OCI-LY1 (cell line): ENCODE data around the gene TPO.

Source experiments
- H2AFZ ChIP-seq: fragments of 200-600 bp; sonication (generic), shearing (Covaris generic); 2 replicates; pipeline ENCODE4 v1.6.0; 2014; ENCODE audit warnings: antibody characterized with exemption, mild to moderate bottlenecking, low read length
- H3F3A ChIP-seq: fragments of 200-600 bp; sonication (generic), shearing (Covaris generic); 2 replicates; pipeline ENCODE4 v1.6.0; 2014; ENCODE audit warnings: mild to moderate bottlenecking, antibody characterized with exemption, low read length, moderate library complexity; ENCODE audit not compliant: insufficient read depth
- H3K27ac ChIP-seq: fragments of 200-600 bp; sonication (generic); 2 replicates; pipeline ENCODE4 v1.5.1; 2014; ENCODE audit warnings: low read length, mixed run types, mild to moderate bottlenecking, low read depth; ENCODE audit not compliant: poor library complexity, severe bottlenecking
- H3K27me3 ChIP-seq: fragments of 200-600 bp; sonication (generic); 2 replicates; pipeline ENCODE4 v1.6.0; 2014; ENCODE audit warnings: antibody characterized with exemption, mild to moderate bottlenecking, low read length, moderate library complexity; ENCODE audit not compliant: insufficient read depth
- H3K36me3 ChIP-seq: fragments of 200-600 bp; sonication (generic); 2 replicates; pipeline ENCODE4 v1.6.1; 2014; ENCODE audit warnings: mild to moderate bottlenecking, antibody characterized with exemption, low read length, moderate library complexity, mixed read lengths; ENCODE audit not compliant: insufficient read depth
- H3K4me1 ChIP-seq: fragments of 200-600 bp; sonication (generic); 2 replicates; pipeline ENCODE4 v1.5.1; 2014; ENCODE audit warnings: mild to moderate bottlenecking, low read length, moderate library complexity; ENCODE audit not compliant: insufficient read depth, severe bottlenecking
- H3K4me2 ChIP-seq: fragments of 200-600 bp; sonication (generic), shearing (Covaris generic); 2 replicates; pipeline ENCODE4 v1.6.1; 2014; ENCODE audit warnings: low read length
- H3K4me3 ChIP-seq: fragments of 200-600 bp; sonication (generic); 2 replicates; pipeline ENCODE4 v1.5.1; 2014; ENCODE audit warnings: low read length, low read depth, mild to moderate bottlenecking, mixed read lengths; ENCODE audit not compliant: poor library complexity, severe bottlenecking
- H3K79me2 ChIP-seq: fragments of 200-600 bp; shearing (Covaris generic); 2 replicates; pipeline ENCODE4 v1.6.1; 2016; ENCODE audit warnings: mixed run types, low read length, mixed read lengths; ENCODE audit not compliant: insufficient read depth
- H3K9ac ChIP-seq: fragments of 200-600 bp; sonication (generic), shearing (Covaris generic); 2 replicates; pipeline ENCODE4 v1.6.1; 2014; ENCODE audit warnings: mild to moderate bottlenecking, low read length, mixed read lengths
- H3K9me2 ChIP-seq: fragments of 200-600 bp; sonication (generic), shearing (Covaris generic); 2 replicates; pipeline ENCODE4 v1.6.1; 2014; ENCODE audit warnings: low read depth, mild to moderate bottlenecking, low read length, mixed read lengths
- H3K9me3 ChIP-seq: fragments of 200-600 bp; shearing (Covaris generic); 2 replicates; pipeline ENCODE4 v1.6.1; 2014; ENCODE audit warnings: low read length, mixed read lengths
- H4K20me1 ChIP-seq: fragments of 200-600 bp; sonication (generic), shearing (Covaris generic); 2 replicates; pipeline ENCODE4 v1.6.0; 2016; ENCODE audit warnings: mild to moderate bottlenecking, low read length; ENCODE audit not compliant: insufficient read depth
- CTCF ChIP-seq: fragments of 200-600 bp; sonication (generic), shearing (Covaris generic); IDR thresholded peaks from 2 replicates; pipeline ENCODE4 v1.5.1; 2017; ENCODE audit warnings: mild to moderate bottlenecking, antibody characterized with exemption, low read length, moderate library complexity, mixed read lengths
- EZH2 ChIP-seq: fragments of 200-600 bp; sonication (generic), shearing (Covaris generic); IDR thresholded peaks from 2 replicates; pipeline ENCODE4 v1.8.0; 2017; ENCODE audit warnings: borderline replicate concordance, mixed run types, mild to moderate bottlenecking, antibody characterized with exemption, low read length, moderate library complexity, mixed read lengths

The TPO gene

GRCh38 chr2:1421731-1422130 is 8.5 kb downstream of the TPO start:
- no peaks in the 10 kb centered on the region for H3K79me2 ChIP-seq
- TF ChIP-seq EZH2 (no peak), CTCF (no peak)
- no peak overlapping the region for H3K27ac ChIP-seq
- H4K20me1 ChIP-seq, result no peaks in the 10 kb centered on the region
- no peak overlapping the region for H3K4me2 ChIP-seq
- H3K27me3 ChIP-seq, result no peaks in the 10 kb centered on the region
- H2AFZ ChIP-seq, result no peak overlapping the region
- no peaks in the 10 kb centered on the region for H3K9me2 ChIP-seq
- H3K4me1 ChIP-seq, result no peaks in the 10 kb centered on the region
- no peak overlapping the region for H3K9ac ChIP-seq
- no peak overlapping the region for H3K4me3 ChIP-seq
- no peaks in the 10 kb centered on the region for H3K9me3 ChIP-seq
- no peaks in the 10 kb centered on the region for H3K36me3 ChIP-seq
- no peaks in the 10 kb centered on the region for H3F3A ChIP-seq

GRCh38 chr2:1422131-1422530 is 8.9 kb downstream of the TPO start:
- H3K36me3 ChIP-seq, result no peaks in the 10 kb centered on the region
- TF ChIP-seq EZH2 (no peak), CTCF (no peak)
- H3K27me3 ChIP-seq, result no peaks in the 10 kb centered on the region

GRCh38 chr2:1422716-1423285 is 9.5 kb downstream of the TPO start:
- Histone ChIP-seq H2AFZ (no peak overlapping the region), H3K36me3 (no peaks in the 10 kb centered on the region), H3K27me3 (no peaks in the 10 kb centered on the region), H4K20me1 (no peaks in the 10 kb centered on the region), H3K4me3 (no peak overlapping the region), H3K4me2 (no peak overlapping the region), H3K79me2 (no peaks in the 10 kb centered on the region), H3K27ac (no peak overlapping the region), H3K4me1 (no peaks in the 10 kb centered on the region), H3K9me2 (no peaks in the 10 kb centered on the region), H3F3A (no peaks in the 10 kb centered on the region), H3K9me3 (no peaks in the 10 kb centered on the region), H3K9ac (no peak overlapping the region)
- no peak for TF ChIP-seq EZH2
- no peak for TF ChIP-seq CTCF

More at GRCh38 chr2:1422131-1422530, 8.9 kb downstream of the TPO start:
- no peaks in the 10 kb centered on the region for H4K20me1 ChIP-seq
- no peak overlapping the region for H3K4me2 ChIP-seq
- no peaks in the 10 kb centered on the region for H3K4me1 ChIP-seq
- no peaks in the 10 kb centered on the region for H3K79me2 ChIP-seq
- H3K9me2 ChIP-seq, result no peaks in the 10 kb centered on the region
- no peak overlapping the region for H3K9ac ChIP-seq
- H2AFZ ChIP-seq, result no peak overlapping the region
- no peak overlapping the region for H3K4me3 ChIP-seq
- no peak overlapping the region for H3K27ac ChIP-seq
- H3K9me3 ChIP-seq, result no peaks in the 10 kb centered on the region
- H3F3A ChIP-seq, result no peaks in the 10 kb centered on the region
